ENCODE measurements around the gene PRSS50.
"Not testable (repeated sequence)": the region's sequence is repeated elsewhere in the genome, so short reads cannot be mapped to it uniquely, and the experiment has no call there.

PRSS50 gene

DNA sequence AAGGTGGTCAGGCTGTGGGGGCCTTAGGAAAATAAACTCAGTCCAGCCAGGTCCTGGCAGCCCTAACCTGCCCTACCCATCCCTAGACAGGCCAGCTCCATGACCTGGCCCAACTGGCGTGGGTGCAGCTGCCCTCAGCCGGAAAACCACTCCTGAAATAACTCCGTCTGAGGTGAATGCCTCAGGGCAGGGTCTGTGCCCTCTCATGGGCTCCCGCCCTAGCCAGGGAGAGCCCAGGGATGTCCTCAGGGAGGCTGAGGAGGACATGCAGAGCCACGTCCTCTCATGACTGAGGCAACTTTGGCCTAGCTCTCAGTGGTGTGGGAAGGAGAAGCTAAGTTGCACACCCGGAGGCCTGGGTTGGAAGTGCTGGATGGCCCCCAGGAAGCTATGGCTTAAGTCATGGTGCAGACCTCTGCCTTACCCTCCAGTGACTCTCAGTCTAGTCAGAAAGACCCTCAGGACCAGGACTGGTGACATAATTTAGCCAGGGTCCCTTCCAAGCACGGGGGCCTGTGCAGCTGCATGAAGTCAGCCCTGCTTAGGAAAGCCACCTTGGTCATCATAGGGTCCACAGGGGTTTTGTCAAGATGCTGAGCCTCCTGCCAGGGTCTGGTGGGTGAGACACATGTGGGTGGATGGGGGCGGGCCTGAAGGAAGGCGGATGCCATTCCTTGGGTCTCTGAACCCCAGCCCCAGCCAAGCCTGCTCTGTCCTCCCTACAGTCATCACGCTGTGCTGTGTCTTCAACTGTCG lies 9.1 kb downstream of the PRSS50 start:
- no peak for DNase-seq (ENCODE audit: low read depth)

DNA sequence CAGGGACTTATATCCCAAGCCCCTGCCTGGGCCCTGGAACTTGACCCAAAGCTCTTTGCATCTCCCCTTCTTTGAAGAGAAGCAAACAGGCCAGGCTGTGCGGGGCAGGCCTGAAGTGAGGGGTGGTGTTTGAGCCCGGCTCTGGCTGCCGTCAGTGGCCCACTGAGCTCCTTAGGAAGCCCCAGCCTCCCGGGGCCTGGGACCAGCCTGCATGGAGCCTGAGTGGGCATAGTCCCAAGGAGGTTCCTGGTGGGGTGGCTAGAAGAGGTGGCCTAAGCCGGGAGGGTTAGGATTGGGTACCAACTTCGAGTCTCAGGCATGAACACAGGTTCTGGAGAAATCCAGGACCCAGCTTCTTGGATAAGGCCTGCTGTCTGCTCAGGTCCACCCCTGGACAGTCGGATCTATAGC lies 10.1 kb downstream of the PRSS50 start:
- DNase-seq (ENCODE audit: low read depth): no peak

DNA sequence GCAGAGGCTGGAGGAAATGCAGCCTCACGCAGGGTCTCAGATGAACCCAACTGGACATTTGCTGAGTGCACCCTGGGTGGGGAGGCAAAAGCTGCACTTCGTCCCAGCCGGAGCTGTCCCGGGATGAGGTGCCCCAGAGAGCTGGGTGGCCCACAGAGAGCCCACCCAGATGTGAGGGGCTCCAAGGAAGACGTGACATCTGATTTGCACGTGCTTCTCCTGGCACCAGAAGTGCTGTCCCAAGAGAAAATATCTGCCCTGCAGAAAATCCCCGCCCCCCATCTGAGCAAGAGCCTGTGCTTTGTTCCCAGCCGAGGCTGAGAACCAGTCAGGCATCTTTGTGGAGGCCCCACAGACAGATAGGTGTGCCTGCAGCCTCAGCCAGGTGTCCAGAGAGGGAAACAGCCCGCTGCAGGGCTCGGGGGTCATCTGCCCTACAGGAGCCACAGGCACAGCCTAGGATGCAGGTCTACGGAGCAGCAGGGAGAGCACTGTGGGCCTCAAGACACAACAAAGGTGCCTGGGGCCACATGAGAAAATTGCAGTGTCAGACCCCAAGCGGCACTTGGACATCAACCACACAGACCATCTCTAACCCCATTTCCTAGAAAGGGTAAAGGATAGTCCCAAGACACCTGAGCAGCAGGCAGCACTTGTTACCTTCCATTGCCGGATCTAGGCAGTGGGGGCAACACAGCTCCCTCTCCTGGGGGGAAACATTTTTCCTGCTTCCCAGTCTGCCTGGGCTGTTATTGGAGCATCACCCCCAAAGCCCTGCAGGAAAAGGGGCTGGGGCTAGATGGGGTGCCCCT lies 10.7 kb downstream of the PRSS50 start:
- no peak for DNase-seq (ENCODE audit: low read depth)

DNA sequence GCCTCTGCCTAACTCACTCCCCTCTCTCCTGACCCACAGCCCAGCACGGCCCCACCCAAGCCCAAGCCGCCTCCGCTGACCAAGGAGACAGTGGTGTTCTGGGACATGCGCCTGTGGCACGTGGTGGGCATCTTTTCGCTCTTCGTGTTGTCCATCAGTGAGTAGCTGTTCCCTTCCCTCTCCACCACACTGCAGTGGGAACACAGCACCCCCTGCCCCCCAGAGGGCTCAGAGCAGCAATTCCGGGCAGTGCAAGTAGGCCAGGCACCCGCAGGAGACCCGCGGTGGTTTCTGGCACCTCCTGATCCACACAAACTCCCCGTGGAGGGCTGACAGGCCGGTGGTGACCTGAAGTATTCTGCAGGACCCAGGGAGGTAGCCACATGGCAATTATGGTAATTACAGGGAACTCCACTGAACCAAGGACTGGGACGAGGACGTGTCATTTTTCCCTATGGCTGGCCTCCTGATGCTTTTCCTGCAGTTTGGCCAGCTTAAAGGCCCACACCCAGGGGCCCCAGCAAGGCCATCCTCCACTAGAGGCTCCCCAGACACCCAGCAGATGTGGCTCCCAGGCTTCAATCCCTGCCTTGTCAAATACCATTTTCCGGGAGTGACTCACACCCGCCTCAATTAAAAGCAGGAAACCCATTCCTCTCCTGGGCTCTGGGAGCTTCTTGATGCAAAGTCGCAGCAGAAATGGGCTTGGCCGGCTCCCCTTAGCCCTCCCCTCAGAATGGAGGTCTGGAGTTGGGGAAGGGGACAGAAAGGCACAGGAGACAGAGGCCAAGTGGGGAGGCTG lies 11.7 kb downstream of the PRSS50 start:
- no peak for DNase-seq (ENCODE audit: low read depth)

DNA sequence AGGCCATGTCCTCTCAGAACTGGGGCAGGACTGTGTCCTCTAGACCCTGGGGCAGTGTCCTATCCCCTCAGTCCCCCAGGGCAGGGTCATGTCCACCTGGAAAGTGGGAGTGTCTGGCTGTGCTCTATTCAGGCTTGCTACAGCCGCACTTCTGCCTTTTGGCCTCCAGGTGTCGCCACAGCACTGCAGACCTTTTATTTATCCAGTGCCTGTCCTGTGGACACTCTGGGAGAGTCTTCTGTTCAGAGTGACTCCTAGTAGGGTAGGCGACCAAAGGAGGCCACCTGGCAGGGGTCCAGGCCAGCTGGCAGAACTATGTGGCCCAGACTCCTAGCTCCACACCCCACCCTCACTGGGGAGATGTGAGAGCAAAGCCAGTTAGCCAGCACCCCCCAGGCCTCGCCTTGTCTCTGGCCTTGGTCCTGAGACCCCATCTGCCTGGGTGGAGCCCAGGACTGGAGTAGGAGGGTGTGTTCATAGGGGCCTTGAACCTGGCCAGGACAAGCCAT lies 12.6 kb downstream of the PRSS50 start:
- DNase-seq (ENCODE audit: low read depth): no peak

DNA sequence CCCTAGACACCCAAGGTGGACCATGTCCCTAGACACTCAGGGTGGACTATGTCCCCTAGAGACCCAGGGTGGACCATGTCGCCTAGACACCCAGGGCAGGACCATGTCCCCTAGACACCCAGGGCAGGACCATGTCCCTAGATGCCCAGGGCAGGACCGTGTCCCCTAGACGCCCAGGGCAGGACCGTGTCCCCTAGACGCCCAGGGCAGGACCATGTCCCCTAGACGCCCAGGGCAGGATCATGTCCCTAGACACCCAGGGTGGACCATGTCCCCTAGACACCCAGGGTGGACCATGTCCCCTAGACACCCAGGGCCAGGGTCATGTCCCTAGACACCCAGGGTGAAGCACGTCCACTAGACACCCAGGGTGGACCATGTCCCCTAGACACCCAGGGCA lies 13.3 kb downstream of the PRSS50 start:
- not testable (repeated sequence) for DNase-seq (ENCODE audit: low read depth)

DNA sequence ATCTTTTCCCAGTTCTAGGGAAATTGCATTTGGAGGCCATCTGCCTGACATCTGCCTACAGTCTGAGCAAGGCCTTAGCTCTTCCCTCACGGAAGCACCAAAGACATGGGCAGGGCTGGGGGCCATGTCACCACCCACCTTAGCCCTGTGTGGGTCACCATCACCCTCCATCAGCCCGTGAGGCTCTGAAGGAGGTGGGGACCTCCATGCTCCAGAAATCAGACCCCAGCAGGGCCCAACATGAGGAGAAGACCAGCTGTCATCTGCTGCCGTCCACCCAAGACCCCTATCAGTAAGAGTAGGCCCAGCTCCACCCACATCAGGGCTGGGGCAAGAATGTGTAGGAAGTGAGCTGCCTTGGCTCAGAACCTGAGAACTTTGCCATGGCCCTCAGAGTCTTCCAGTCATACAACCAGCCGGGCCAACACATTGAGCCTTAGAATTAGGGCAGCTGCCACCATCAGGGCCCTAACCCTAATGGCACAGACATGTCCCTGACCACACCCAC lies 14.6 kb downstream of the PRSS50 start:
- no peak for DNase-seq (ENCODE audit: low read depth)

DNA sequence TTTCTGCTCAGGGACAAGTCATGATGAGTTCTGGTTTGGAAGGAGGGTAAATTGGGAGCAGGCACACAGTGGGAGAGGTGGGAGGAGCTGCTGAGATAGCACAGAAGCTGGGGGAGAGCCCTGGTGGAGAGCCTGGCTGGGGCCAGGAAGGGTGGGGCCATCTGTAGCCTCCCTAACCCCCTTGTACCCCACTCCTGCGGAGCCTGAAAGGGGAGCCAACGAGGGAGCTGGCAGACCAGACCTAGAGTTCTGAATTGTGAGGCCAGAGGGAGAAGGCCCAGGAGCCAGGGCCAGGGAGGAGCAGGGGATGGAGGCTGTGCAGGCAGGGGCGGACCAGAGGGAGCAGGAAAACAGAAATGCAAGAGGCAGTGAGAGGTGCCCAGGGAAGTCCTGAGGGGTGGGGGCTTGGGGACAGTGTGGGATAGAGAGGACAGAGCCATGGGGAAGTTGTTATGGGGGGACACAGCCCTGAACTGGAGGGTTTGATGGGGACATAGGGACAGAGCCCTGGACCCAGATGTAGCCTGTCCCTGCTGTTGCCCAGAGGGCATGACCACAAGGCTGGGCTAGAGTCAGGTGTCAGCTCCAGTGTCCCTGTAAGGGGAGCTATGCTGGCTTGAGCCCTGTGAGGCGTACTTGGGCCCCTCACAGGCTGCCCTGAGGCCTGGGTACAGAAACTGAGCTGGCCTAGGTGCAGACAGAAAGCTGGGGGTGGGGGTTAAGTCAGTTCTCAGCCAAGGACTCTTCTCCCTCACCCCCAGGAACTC lies 15.2 kb downstream of the PRSS50 start:
- no peak for DNase-seq (ENCODE audit: low read depth)

DNA sequence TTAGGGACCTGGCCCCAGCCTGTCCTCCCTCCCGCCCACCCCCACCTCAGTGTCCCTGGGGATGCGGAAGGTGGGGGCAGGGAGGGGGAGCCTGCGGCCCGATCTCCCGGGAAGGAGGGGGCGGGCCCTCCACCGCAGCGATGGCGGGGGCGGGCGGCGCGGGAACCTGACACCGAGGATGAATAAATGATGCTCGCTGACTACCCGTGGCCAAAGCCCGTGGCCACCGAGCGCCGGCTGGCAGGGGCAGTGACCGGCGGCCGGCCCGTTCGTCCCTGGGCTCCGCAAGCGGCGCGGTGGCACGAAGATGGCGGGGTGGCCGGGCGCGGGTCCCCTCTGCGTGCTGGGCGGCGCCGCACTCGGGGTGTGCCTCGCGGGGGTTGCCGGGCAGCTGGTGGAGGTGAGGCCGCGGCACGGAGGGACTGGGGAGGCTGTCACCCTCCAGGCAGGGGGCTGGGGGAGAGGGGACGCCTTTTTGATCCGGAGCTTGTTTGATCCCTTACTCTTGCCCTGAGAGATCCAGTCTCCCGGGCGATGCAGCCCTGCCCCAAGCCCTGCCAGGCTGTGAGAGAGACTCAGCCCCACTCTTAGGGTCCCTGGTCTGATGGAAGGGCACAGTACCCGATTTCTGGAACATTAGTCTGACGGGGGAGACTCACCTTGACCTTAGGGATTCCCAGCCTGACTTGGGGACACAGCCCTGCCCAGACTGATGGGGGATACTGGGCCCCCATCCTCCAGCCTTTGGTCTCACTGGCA lies 16.3 kb downstream of the PRSS50 start, which contains the start of gene TMIE:
Gene TMIE, plus strand, starts transcription at position 212 of the 759 bp plus-strand sequence. Its CDS starts 96 bp downstream, at position 308.
- DNase-seq (ENCODE audit: low read depth): no peak

DNA sequence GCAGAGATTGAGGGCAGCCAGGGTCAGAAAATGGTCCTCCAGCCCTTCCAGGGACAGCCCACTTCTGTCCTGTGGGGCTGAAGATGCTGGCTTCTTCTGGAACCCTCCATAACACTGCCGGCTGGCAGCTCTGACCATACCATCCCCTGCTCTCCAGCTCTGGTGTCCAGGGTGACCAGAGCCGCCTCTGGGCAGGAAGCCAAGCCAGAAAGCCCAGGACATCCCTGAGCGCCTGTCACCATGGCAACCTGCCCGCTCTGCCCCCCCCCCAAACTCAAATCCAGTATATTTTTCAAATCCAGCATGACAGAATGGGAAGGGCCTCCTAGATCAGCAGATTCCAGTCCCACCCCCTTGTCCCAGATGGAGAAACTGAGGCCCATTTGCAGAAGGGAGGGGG lies 16.9 kb downstream of the PRSS50 start:
- no peak for DNase-seq (ENCODE audit: low read depth)

DNA sequence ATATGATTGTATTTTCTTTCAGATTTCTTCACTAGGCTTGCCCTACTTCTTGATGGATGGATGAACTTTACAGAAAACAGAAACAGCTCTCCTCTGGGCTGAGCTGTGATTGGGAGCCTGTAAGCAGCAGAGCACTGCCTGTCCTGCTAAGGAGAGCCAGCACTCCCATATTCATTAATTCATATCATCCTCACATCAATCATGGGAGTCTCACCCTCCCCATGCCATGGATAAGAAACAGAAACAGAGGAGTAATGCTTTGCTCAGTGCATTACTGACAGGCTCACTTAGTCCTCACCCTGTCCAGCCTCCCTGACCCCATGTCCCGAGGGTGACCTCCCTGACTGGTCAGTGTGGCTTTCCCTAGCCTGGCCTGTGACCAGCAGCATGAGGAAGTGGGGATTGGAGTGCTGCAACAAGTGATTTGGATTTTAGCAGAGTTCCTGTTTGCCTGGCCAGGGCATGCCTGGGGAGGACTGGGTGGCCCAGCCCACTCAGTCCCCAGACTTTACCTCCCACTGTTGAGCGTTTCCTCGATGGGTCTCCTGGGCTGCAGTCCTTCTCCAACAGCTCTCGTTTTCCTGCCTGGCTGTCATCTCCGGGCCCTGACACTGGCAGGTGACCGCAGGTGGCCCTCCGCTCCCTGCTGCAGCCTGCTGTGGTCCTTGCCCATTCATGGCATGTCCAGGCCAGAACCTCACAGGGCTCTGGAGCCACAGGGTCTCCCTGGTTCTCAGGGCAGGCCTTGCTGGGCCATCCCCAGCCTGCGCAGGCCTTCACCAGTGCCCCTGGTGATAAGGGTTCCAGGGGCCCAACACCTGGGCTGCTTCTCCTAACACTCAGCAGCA lies 17.8 kb downstream of the PRSS50 start:
- no peak for DNase-seq (ENCODE audit: low read depth)

DNA sequence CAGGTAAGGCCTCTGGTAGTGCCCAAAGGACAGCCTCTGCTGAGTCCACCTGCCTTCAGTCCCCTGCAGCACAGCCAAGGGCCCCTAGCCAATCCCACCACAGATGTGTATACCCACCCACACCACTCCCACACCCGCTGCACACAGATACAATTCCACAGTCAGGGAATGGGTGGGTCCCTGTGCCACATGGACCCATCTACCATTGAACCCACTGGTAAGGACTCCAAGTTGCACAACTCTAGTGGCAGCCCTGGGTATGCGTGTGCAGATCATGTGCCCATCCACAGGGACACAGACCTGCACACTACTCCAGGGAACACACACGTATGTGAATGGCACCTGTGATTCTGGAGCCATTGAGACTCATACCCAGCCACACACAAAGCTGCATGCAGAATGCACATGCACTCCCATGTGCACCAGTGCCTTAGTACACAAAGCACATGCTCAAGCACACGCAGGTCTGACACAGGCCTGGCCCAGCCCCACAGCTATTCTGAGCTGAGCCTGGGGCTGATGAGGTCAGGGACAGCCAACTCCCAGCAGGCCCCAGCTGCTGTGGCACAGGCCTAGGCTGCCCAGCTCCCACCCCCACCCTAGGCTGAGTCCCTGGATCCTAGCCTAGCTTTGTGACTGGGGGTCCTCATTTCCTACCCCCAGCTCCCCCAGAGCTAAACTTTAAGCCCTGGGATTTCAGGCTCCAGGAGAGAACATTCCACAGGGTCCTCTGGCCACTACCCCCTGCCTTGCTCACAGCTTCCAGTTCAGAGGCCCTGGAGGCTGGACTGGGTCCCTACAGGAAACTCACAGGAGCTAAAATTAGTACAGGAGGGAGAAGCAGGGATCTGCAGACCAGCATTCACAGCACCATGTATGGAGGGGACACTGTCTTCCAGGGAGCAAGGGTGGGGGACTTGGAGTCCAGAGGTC lies 21.4 kb downstream of the PRSS50 start:
- no peak for DNase-seq (ENCODE audit: low read depth)

DNA sequence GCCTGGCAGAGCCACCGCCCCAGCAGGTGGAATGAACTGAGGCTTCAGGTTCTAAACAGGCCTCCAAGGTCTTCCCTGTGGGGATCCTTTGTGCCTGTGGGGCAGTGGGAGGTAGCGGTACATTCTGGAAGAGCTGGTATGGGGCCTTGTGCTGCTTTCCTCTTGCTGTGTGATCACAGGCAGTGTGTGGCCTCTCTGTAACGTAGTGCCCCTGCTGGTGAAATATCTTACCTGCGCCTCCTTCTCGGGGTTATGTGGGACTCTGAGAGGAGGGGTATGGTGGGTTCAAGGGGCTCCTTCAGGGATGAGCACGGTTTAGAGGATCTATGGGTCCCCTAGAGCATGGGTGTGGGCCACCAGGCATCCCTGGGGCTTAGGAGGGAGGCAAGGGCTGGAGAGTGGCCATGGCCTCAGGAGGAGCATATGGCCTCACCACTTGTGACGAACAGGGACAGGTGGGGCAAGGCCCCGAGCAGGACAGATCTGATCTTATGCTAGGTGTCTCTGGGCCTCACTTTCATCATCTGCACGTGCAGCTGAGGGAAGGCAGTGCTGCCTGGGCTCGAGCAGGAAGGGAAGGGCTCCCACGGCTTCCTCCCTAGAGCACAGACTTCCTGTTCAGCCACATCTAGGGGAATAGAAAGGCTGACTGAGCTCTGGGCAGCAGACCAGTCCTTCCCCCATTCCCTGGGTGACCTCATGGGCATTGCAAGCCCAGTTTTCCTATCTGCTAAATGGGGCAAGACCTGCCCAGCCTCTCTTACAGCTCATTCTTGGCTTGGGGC lies 22.3 kb downstream of the PRSS50 start:
- DNase-seq (ENCODE audit: low read depth): no peak

DNA sequence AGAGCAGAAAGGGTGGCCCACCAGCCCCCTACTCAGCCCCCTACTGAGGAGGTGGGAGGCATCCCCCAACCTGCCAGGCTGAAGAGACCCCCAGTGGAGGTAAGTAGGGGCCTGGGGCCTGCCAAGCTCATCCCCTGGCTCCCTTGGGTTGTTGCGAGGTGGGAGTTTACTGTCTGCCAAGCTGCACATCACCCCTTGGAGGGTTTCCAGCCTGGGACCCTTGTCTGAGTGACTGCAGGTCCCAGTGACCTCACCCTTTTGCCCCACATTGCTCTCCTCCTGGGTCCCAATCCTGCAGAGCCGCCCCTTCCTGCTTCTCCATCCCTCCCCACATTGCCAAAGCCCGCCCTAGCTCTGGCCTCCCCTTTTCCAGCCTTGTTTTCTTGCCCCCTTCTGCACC lies 23.1 kb downstream of the PRSS50 start:
- DNase-seq (ENCODE audit: low read depth): no peak

DNA sequence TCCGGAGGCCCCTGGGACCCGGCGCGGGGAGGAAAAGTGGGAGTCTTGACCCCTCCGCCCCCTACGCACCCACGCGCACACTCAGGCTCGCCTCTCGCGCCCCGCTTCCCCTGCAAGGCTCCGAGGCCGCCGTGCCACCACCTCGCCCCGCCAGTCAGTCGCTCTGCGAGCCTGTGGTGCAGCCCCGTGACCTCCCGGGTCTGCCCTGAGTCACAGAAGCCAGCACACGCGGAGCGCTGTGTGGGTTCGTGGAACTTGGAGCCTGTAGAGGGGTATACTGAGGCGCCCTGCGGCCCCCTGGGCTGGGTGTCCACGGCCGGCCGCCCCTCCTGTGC lies 23.8 kb downstream of the PRSS50 start:
- DNase-seq (ENCODE audit: low read depth): no peak

DNA sequence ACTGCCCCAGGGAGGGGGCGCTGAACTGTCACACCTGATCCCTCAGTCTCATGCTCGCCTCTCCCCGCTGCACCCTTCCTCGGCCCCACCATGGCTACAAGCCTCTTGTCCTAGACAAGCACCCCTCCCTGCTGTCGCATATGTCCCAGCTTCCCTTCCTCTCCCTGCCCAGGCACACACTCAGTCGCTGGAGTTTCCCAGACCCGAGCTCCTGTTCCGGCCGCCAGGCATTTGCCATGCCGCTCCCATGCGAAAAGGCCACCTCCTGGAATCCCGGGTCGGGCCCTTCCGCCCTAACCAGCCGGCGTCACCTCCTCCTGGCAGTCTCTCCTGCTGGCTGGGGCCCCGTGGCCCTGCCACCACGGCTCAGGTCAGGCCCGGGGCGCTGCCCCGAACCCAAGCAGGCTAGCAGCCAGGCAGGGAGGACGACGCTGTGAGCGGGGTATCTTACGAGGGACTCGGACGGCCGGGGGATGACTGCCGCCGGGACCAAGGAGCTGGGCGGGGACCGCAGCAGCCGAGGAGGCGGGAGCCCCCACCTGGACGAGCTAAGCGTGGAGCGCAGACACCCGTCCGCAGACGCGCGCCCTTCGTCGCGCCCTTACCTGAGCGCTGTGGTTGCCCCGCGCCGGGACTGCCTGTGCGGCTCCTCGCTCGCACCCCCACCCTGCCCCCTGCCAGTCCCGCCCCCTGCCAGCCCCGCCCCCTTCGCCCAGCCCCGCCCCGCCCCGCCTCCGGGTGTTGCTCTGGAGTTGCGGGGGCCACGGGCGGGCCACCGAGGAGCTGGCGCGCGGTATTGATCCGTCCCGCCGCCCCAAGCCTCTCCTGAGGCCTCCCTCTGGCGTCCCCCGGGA lies 24.4 kb downstream of the PRSS50 start, which contains the start of gene ALS2CL:
Gene ALS2CL, minus strand, starts transcription at position 642 of the 854 bp plus-strand sequence. CDS start 4,239 bp downstream, outside the sequence.
- no peak for DNase-seq (ENCODE audit: low read depth)

DNA sequence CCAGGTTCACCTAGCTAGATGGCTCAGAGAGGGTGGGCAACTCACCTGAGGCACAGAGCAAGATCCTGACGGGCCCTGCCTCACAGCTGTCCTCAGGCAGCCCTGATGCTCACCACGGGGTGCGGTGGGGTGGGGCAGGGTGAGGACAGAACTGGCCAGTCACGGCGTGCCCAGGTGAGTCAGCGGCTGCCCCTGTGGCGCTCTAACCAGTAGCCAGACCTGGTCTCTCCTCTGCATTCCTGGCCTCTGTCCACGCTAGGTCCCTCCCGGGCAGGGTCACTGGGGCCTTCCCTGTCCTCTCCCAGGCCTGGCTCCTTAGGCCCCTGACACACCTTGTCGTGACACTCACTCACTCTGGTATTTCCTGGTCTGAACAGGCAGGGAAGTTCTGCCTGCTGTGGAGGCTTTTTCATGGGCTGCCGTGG lies 25.1 kb downstream of the PRSS50 start:
- no peak for DNase-seq (ENCODE audit: low read depth)

All from stromal cell of bone marrow (primary cell).